BE2C (cell line): ENCODE data around the gene COL9A1.

Source experiments
- DNase-seq: peaks from one replicate; pipeline ENCODE4 v3.0.0-alpha.2; 2020
- H3K27me3 ChIP-seq: fragments of 250-450 bp; sonication (Bioruptor Pico); 2 replicates; pipeline ENCODE4 v1.5.1; 2020; ENCODE audit warnings: mild to moderate bottlenecking
- H3K36me3 ChIP-seq: fragments of 250-450 bp; sonication (Bioruptor Pico); 2 replicates; pipeline ENCODE4 v1.5.1; 2020; ENCODE audit warnings: mild to moderate bottlenecking
- H3K4me1 ChIP-seq: fragments of 250-450 bp; sonication (Bioruptor Pico); 2 replicates; pipeline ENCODE4 v1.5.1; 2020
- H3K4me3 ChIP-seq: 2 replicates; pipeline ENCODE4 v1.5.1; 2011; ENCODE audit warnings: low read depth, low read length
- H3K9me3 ChIP-seq: fragments of 250-450 bp; sonication (Bioruptor Pico); 2 replicates; pipeline ENCODE4 v1.5.1; 2020
- CTCF ChIP-seq: IDR thresholded peaks from 2 replicates; pipeline ENCODE4 v1.5.1; 2012; ENCODE audit warnings: mild to moderate bottlenecking, low read depth, low read length

COL9A1 gene

GRCh38 chr6:70299456-70299855 lies 3.4 kb downstream of the COL9A1 start:
- Histone ChIP-seq H3K36me3 (no peaks in the 10 kb centered on the region), H3K4me1 (no peaks in the 10 kb centered on the region), H3K27me3 (peaks cover 35% of the 10 kb centered on the region), H3K9me3 (no peaks in the 10 kb centered on the region), H3K4me3 (no peak overlapping the region)
- DNase-seq = no peak
- no peak for TF ChIP-seq CTCF

GRCh38 chr6:70298068-70298467 lies 4.8 kb downstream of the COL9A1 start:
- Histone ChIP-seq H3K36me3 (no peaks in the 10 kb centered on the region), H3K4me3 (no peak overlapping the region), H3K9me3 (no peaks in the 10 kb centered on the region), H3K4me1 (no peaks in the 10 kb centered on the region), H3K27me3 (peaks cover 41% of the 10 kb centered on the region)
- no peak for TF ChIP-seq CTCF
- DNase-seq = no peak

GRCh38 chr6:70292193-70292592 lies 10.7 kb downstream of the COL9A1 start:
- Histone ChIP-seq H3K4me1 (no peaks in the 10 kb centered on the region), H3K36me3 (no peaks in the 10 kb centered on the region), H3K9me3 (no peaks in the 10 kb centered on the region), H3K4me3 (no peak overlapping the region), H3K27me3 (peaks cover 46% of the 10 kb centered on the region)
- no peak for DNase-seq
- no peak for TF ChIP-seq CTCF

- H3K4me1 ChIP-seq = no peaks in the 10 kb centered on the region
- no peaks in the 10 kb centered on the region for H3K9me3 ChIP-seq
- peak; percentile 42 for TF ChIP-seq CTCF
- H3K4me3 ChIP-seq = no peak overlapping the region
- no peak for DNase-seq
- peaks cover 51% of the 10 kb centered on the region for H3K27me3 ChIP-seq
- no peaks in the 10 kb centered on the region for H3K36me3 ChIP-seq
These were observed 13.6 kb downstream of the COL9A1 start for GRCh38 chr6:70289299-70289698.

- Histone ChIP-seq H3K9me3 (no peaks in the 10 kb centered on the region; the same call in 1 of the 2 replicates), H3K4me3 (no peak overlapping the region), H3K27me3 (peaks cover 63% of the 10 kb centered on the region), H3K4me1 (no peaks in the 10 kb centered on the region), H3K36me3 (no peaks in the 10 kb centered on the region)
- no peak for TF ChIP-seq CTCF
- no peak for DNase-seq
These were observed 16.0 kb downstream of the COL9A1 start for GRCh38 chr6:70286905-70287304.

GRCh38 chr6:70285201-70285600 lies 17.7 kb downstream of the COL9A1 start:
- no peaks in the 10 kb centered on the region; the same call in 1 of the 2 replicates for H3K9me3 ChIP-seq
- H3K4me3 ChIP-seq = no peak overlapping the region
- no peaks in the 10 kb centered on the region for H3K4me1 ChIP-seq
- peaks cover 68% of the 10 kb centered on the region for H3K27me3 ChIP-seq
- no peaks in the 10 kb centered on the region for H3K36me3 ChIP-seq
- no peak for DNase-seq
- TF ChIP-seq CTCF = no peak
